GM18520 (cell line): ENCODE measurements around the gene CAMK1D.

ENCODE experiments used
- ATAC-seq: cut with Tn5 transposase; IDR thresholded peaks from one replicate; pipeline ENCODE4 v1.9.1; 2021; ENCODE audit not compliant: unreplicated experiment

The CAMK1D gene

DNA sequence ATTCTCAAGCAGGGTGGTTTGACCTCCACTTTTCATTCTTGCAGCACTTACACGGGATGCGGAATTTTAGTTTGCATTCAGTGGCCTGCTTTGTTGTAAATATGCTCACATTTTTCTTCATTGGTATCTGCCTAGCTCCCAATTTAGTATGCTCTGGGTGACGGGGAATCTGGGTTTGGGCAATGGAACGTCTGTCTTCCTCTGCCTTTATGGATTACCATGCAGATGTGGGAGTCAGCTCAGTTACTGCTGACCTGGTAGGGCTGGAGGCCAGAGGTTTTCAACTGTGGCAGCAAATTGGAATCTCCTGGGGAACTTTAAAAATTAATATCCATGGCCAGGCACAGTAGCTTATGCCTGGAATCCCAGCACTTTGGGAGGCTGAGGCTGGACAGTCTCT is 161.6 kb downstream of the CAMK1D start:
- ATAC-seq, result no peak

DNA sequence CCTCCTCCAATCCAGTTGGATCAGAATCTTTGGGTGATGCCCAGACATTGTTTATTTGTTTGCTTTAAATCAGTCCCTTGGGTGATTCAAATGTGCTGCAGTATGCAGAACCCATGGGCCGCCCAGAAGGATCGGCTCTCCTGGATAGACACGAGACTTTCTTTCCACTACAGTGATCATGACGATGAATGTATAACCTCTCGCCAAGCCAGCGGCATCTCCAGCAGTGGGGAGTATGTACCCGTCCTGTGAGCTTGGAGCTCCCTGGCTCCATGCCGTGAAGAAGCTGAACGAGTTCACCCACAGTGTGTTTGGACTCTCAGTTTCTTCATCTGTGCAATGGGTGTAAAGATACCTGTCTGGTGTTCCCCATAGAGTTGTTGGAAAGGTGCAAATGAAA is 162.3 kb downstream of the CAMK1D start:
- ATAC-seq, result no peak

DNA sequence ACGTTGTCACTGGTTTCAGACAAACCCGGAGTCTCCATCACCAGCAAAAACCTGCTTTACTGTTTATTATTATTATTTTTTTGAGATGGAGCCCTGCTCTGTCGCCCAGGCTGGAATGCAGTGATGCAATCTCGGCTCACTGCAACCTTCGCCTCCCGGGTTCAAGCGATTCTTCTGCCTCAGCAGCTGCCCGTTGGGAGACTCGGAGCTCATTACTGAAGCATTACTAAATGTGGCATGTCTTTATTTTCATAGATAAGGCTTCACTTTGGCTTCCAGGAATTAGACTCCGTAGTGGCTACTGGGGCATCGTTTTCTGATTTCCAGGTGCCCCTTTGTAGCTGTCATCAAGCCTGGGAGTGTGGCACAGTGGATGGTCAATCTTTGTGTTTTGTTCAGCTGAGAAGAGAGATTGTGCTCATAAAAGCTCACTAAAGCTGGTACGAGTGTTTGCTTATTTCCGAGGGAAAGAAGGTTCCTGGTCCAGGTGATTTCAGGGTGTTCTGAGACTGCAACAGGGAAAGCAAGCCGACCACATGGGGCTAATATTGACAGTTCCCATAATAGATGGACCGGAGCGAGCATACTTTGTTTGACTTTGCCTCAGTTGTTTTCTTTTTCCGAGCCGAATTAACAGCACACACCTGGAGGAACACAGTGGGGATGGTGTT is 163.1 kb downstream of the CAMK1D start:
- no peak for ATAC-seq

DNA sequence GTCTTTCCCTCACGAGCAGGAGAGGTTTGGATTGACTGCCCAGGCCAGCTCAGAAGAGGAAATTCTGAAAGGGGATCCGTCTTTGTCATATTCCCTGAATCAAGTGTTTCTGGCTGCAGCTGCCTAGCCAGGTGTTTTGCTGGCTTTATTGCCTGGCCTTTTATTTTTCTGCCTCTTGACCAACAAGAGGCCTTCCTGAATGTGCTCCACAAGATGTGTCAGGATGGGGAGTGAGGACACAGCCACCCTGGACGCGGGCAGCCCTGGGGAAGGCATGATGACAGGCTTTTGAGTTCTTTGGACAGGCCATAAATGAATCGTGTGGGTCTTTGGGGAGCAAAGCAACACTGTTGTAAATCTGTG is 163.6 kb downstream of the CAMK1D start:
- no peak for ATAC-seq

DNA sequence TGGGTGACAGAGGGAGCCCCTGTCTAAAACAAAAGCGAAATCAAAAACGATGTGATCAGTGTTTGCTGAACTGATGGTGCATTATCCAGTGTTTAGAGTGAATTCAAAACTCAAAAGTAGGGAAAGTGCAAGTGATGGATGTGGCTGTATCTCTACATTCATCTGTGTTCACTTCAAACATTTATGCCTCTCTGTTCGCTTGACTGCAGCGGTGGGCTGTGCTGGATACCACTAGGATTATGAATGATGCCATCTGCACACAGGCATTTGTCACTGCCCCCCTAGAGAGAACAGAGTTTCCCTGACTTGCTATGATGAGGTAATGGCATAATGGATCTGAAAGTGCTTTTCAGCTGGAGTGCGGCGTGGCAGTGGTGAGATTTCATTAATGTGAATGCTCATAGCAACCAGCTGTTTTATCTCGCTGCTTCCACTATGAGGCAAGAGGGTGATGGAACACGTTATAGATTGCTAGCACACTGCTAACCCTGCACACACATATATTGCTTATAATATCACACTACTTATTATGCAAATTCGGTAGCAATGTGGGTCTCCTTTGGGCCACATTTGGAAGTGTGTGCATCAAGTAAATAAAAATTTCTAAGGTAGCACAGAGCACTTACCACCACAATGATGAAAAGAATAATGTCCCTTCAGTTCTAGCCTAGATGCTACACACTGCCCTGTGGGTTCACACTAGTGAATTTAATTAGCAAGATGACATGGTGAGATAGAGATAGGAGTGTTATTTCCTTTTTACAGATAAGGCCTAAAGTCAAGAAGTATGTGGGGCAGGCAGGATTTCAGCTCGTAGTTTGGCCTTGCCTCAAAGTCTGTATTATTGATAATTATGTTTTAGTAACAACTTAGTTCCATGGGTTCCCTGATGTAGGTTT is 164.7 kb downstream of the CAMK1D start:
- ATAC-seq, result no peak

DNA sequence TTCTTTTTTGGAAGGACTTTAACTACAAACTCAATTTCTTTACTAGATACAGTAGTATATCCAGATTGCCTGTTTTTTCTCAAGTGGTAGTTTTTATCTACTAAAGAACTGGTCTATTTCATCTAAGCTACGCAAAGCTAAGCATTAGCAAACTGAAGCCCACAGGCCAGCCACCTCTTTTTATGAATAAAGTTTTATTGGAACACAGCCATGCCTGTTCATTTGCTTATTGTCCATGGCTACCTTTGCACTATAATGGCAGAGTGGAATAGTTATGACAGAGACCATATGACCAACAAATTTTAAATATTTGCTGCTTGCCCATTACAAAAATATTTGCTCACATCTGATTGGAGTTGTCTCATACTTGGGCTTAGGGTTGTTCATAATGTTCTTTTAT is 168.7 kb downstream of the CAMK1D start:
- no peak for ATAC-seq

DNA sequence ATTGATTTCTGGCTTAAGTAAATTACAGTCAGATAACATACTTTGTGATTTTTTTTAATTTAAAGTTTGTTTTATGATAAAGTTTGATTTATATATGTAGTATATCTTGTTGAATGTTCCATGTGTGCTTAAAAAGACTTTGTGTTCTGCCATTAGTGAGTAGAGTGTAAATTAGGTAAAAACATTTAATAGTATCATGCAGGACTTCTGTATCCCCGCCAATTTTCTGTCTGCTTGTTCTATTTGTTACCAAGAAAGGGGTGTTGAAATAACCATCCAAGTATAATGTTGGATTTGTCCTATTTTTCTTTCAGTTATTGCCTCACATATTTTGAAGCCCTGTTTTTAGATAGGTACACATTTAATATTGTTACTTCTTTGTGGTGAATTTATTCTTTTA is 172.1 kb downstream of the CAMK1D start:
- ATAC-seq, result no peak

DNA sequence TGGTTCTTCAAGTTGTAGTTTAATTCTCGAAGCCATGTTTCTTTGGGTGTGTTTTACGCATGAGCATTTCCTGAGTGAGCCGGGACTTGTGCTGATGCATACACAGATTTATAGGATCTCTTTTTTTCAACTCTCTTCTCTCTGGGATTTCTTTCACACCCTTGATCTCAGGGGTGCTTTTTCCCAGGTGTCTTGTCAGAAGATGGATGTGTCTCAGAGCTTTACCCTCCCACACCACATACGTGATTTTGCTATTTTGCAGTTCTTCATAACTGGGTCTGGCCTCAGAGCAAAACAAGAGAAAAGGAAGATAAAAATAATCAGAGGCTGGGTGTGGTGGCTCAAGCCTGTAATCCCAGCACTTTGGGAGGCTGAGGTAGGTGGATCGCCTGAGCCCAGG is 177.0 kb downstream of the CAMK1D start:
- ATAC-seq, result no peak

DNA sequence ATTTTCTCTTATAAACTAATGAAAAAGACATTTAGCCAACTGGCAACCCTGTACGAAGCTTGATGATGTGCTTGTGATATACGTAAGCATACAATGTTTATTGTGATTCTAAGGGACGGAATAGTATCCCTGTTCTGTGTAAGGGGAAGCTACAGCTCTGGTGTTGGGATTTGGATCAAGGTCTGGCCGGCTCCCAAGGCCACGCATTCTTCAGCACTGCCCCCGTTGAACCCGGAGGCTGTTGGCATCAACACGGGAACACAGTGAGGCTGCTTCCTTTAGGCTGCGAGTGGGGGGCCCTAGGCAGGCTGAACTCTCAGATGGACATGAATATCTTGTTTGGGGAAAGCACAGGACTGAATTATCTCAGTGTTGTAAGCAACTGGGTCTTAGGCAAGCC is 180.6 kb downstream of the CAMK1D start:
- no peak for ATAC-seq

DNA sequence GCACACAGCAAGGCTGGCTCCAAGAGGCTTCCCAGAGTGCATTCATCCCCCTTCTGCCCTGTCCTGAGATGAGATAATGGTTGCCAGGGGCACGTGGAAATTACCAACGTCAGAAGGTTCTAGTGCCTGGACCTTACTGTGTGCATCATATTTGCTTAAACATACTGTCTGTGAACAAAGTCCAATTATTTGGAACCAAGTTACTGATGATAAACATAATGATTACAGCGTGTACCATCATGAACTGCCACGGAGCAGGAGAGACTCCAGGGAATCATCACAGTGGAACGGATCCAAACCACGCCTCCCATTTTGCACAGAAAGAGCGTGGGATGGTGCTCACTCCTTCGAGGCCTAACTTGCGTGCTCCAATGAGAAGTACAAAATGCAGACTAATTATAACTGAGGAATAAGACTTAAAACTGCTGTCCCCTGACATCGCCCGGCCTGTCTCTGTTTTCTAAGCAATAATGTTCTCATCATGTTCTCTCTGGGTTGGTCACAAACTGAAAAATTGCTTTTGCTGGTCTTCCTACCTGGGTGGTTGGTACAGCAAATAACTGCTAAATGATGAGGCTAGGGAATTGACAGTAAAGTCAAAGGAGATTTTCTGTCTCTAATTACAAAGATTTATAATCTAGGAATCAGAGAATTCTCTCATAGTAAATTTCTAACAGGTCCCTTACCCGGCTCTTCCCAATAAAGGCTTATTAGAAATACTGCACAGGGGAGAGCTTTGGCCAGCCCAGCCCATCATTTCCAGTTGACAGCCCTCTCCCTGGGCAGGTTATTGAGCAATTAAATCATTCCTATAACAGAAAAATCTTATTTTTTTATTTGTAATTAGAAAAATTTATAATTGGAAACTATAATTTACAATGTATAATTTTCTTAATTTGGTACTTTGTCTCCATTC is 182.2 kb downstream of the CAMK1D start:
- ATAC-seq, result no peak

DNA sequence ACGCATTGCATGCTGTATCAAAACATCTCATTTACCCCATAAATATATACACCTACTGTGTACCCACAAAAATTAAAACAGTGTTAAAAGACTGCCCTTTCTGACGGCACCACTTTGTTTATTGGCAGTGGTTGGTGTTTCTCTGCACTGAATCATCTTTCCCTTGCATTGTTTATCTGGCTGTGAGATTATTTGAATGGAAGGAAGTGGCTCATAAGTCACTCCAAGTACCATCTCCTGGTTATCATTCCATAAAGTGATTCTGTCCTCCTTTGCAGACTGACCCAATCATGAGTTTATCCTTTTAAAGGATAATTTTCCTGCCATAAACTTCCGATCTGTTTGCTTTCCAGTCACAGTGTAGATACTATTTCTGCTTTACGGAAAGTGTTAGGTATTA is 183.8 kb downstream of the CAMK1D start:
- no peak for ATAC-seq

DNA sequence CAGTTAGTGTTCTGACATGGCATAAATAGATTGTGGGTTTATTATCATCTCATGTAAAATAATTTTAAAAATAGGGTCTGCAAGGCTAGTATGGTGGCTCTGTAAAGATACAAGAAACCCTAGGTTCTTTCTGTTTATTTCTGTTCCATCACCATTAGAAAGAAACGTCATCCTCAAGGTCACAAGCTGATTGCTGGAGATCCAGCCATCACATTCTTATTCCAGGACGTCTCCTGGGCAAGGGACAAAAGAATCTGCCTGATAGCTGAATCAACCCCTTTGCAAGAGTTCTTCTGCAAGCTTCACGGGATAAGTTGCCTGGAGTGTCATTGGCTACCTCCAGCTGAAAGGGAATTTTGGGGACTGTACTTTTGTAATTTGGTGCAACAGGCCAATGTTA is 184.4 kb downstream of the CAMK1D start:
- ATAC-seq, result no peak

DNA sequence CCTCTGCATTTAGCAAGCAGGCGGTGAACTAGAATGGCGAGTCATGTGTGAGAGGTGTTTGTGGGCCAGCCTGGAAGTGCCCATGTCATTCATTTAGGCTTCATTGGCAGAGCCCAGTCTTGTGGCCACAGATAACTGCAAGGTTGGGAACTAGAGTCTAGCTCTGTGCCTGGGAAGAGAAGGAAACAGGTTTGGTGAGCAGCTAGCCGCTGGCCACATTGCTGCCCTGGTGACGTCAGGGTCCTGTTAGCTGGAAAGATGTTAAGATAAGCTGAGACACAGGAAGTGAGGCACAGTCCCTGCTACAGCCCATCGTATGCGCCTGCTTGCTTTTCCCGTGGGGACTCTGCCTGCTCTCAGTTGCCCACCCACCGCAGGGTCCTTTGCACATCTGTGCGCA is 185.5 kb downstream of the CAMK1D start:
- ATAC-seq, result no peak

DNA sequence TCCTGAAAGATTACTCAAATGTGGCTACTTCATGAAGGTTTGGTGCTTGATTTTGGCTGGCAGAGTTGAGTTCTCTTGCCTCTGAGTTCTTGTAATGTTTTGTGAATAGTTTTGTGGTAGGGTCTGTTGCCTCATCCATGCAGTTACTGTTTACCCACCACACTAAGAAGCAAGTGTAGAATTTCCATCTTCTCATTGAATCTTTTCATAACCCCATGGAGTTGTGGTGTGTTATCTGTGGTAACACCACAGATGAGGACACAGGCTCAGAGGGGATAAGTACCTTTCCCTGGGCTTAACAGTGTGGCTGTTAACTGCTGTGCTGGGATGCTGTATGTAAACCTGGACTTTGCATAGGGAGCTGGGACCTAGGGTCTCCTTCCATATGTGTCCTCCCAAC is 186.3 kb downstream of the CAMK1D start:
- ATAC-seq, result no peak

DNA sequence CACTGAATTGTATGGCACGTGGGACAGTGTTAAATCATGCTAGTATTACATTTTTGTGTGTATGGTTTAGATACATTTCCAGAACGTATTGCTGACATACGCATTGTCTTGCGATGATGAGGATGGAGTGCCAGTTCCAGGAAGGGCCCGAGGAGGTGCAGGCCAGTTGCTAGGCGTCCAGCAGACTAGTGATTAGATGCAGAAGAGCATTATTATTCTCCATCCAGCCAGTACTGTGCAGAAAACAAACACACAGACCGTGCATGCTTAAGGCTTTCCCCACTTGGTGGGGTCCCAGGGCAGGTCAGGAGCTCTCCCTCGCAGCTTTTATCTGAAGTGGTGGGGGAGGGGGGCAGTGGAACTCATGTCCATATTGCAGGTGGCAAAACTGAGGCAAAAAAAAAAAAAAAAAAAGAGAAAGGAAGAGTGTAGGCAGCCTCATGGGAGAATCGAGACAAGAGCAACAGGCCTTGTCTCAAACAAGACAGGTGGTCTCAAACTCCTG is 189.2 kb downstream of the CAMK1D start:
- ATAC-seq, result no peak

DNA sequence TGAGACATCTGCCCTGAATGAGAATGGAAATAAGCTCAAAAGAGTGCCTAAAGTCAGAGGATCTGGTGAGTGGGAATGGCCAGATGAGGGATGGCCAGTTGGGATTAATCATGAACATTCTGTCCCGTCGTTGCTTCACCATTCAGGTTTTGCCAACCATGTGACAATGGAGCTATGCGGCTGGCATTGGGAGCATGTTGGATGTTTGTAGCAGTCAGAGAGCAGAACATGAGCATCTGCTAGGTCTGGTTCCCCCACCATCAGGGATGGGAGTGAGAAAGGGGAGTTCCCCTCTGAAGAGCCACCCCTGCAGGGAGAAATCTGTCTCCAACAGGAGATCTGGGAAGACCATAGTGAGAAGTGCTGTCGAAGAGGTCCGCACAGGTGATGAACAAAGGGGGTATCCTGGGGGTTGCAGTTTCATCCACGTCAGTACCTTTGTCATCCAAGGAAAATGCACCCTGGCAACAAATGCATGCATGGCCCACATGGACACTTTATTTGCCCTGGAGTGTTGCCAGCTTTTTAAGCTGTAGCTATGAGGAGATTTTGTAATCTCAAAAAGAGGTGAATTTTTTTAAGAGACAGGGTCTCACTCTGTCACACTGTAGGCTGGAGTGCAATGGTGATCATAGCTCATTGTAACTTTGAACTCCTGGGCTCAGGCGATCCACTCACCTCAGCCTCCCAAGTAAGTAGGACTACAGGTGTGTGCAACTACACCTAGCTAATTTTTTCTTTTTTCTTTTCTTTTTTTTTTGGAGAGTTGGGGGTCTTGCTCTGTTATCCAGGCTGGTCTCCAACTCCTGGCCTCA is 190.2 kb downstream of the CAMK1D start:
- ATAC-seq, result no peak

DNA sequence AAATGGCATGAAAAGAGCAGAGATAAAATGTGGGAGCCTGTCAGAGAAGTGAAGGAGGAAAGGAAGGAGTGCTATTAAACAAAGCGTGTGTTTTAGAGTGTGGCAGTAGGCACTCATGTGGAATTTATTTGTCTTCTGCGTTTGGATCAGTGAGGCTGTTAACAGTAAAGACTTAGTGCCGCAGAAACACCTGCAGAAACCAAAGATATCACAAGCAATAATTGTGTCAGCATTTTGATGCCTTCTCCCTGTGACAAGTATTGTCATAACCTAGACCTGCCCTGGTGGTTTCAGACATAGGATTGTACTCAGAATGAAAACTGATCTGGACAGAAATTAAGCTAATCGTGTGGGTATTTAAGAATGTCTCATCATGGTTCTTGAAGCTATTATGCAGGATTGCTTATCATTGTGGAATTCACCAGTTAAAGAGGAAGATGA is 191.0 kb downstream of the CAMK1D start:
- no peak for ATAC-seq

DNA sequence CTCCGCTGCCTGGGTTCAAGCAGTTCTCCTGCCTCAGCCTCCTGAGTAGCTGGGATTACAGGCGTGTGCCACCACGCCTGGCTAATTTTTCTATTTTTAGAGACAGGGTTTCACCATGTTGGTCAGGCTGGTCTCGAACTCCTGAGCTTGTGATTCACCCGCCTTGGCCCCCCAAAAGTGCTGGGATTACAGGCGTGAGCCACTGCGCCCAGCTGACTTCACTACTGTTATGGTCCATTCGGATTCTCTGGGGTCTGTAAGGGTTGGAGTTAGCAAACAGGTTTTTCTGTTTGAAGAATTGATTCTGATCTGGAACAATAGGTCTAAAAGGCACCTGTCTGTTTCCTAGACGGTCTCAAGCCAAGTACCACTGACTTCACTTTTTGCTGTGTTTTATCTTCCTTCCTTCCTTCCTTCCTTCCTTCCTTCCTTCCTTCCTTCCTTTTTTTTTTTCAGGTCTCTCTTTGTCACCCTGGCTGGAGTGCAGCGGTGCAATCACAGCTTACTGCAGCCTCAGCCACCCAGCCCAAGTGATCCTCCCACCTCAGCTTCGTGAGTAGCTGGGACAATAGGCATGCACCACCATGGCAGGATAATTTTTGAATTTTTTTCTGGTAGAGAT is 192.2 kb downstream of the CAMK1D start:
- no peak for ATAC-seq

DNA sequence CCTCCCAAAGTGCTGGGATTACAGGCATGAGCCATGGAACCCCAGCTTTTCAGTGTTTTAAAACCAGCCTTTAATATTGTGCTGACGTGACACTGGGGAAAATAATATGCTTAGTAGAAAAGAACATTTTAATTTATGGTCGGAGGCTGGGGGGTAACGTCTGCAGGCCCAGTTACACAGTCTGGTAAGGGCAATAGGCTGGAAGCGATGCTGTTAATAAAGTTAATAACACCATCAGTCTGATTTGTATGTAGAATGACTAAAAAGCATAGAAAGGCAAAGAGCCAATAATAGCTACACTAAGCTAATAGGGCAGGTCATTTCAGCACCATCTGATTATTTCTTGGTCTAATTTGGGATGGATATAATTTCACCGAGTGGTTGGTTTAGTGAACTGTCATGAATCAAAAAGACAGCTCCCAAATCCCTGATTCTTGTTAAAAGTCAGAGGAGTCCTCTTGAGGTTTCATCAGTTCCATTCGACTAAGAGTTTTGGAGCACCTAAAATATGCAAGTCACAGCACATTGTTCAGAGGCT is 192.9 kb downstream of the CAMK1D start:
- no peak for ATAC-seq

DNA sequence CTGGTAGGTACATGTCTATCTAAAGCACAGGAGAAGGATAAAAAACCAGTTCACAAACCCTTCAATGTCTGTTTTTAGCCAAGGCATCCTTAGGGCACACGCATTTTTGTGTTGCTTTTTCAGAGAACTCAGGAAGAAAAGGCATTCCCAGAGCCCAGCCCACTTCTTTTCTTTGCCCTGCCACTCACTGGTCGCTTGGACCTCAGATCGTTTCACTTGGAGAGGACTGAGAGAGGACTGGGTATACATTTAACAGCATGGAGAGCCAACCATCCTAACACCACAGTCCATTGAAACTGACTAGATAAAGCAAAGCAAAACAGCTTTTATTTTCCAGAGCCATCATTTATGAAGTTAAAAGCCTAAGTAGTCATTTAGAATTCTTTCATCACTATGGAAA is 194.2 kb downstream of the CAMK1D start:
- ATAC-seq, result no peak
